WTC11 (cell line): Measurements from ENCODE around the gene PTPRC.

Source experiments
- CREM ChIP-seq: sonication (generic); formaldehyde crosslinking; IDR thresholded peaks from 2 replicates; pipeline ENCODE4 v1.8.1; 2022; ENCODE audit warnings: mild to moderate bottlenecking, missing genetic modification reagents, moderate library complexity
- CTCF ChIP-seq: fragments of 200-600 bp; IDR thresholded peaks from 2 replicates; pipeline ENCODE4 v1.8.0; 2022; ENCODE audit warnings: antibody characterized with exemption
- E2F4 ChIP-seq: sonication (generic); formaldehyde crosslinking; IDR thresholded peaks from 2 replicates; pipeline ENCODE4 v1.8.1; 2022; ENCODE audit warnings: low read depth, mild to moderate bottlenecking, moderate library complexity, missing genetic modification reagents, borderline replicate concordance
- ESRRA ChIP-seq: sonication (generic); formaldehyde crosslinking; IDR thresholded peaks from 2 replicates; pipeline ENCODE4 v1.8.1; 2022; ENCODE audit warnings: mild to moderate bottlenecking, missing genetic modification reagents, borderline replicate concordance
- MAX ChIP-seq: sonication (generic); formaldehyde crosslinking; IDR thresholded peaks from 2 replicates; pipeline ENCODE4 v1.8.0; 2022; ENCODE audit warnings: mild to moderate bottlenecking, missing genetic modification reagents
- MLX ChIP-seq: sonication (generic); formaldehyde crosslinking; IDR thresholded peaks from 2 replicates; pipeline ENCODE4 v1.8.1; 2023; ENCODE audit warnings: mild to moderate bottlenecking, missing genetic modification reagents, moderate library complexity
- NFYB ChIP-seq: sonication (generic); formaldehyde crosslinking; conservative IDR thresholded peaks from 2 replicates; pipeline ENCODE4 v1.8.0; 2022; ENCODE audit warnings: low read depth, missing genetic modification reagents
- SMAD4 ChIP-seq: sonication (generic); formaldehyde crosslinking; IDR thresholded peaks from 2 replicates; pipeline ENCODE4 v1.8.0; 2022; ENCODE audit warnings: mild to moderate bottlenecking, missing genetic modification reagents
- ZNF263 ChIP-seq: sonication (generic); formaldehyde crosslinking; IDR thresholded peaks from 2 replicates; pipeline ENCODE4 v1.8.1; 2022; ENCODE audit warnings: low read depth, mild to moderate bottlenecking, moderate library complexity, missing genetic modification reagents

GRCh38 chr1:198600906-198601305, 37.9 kb upstream of the PTPRC start:
- no peak for TF ChIP-seq CTCF
- no peak for TF ChIP-seq ESRRA
- TF ChIP-seq ZNF263 (CRISPR knock-in tag) = no peak
- TF ChIP-seq E2F4 (CRISPR knock-in tag) = no peak
- TF ChIP-seq NFYB (CRISPR knock-in tag) = no peak
- TF ChIP-seq CREM (CRISPR knock-in tag) = no peak
- TF ChIP-seq MLX (CRISPR knock-in tag) = no peak
- no peak for TF ChIP-seq MAX (CRISPR knock-in tag)
- TF ChIP-seq SMAD4 (CRISPR knock-in tag) = no peak
